HepG2 (cell line): ENCODE results near the gene RBM47. TPM values are rescaled to one million over a fixed set of nuclear protein-coding genes. Genes with fewer than 3 reads are reported as not detected.

Source experiments
- ATAC-seq: fragments of 200-7000 bp; cut with Tn5 transposase; 3 replicates; pipeline ENCODE4 v1.9.1; 2020; ENCODE audit warnings: mild to moderate bottlenecking, moderate library complexity
- BruUV-seq: library from RNA; stranded (reverse); fragments of 400-500 nt; replicated peaks from 2 replicates; lab custom pipeline; 2021; lab: Mats Ljungman, UMichigan
- CTCF ChIA-PET: fragments of 300-600 bp; formaldehyde crosslinking; extraction: SDS; loops from one replicate; lab custom pipeline; 2021; ENCODE audit warnings: low total read pairs, inconsistent platforms, low intra/inter-chr PET ratio; lab: Yijun Ruan, JAX
- POLR2A ChIA-PET: fragments of 350-600 bp; sonication (Branson Sonifier 250); formaldehyde crosslinking; loops from one replicate; lab custom pipeline; 2020; ENCODE audit warnings: antibody characterized with exemption, inconsistent platforms; lab: Yijun Ruan, JAX
- DNase-seq: peaks from one replicate; pipeline ENCODE4 v3.0.0-alpha.2; 2015; ENCODE audit warnings: low spot score
- FAIRE-seq: peaks from 3 replicates; lab custom pipeline; 2011; peaks lifted over from hg19 to GRCh38; lab: Jason Lieb, UNC
- H2AFZ ChIP-seq: one replicate; pipeline ENCODE4 v1.6.1; 2011; ENCODE audit warnings: low read length, inconsistent platforms
- H3K27ac ChIP-seq: fragments of 300-600 bp; 3 replicates; pipeline ENCODE4 v1.8.0; 2011; ENCODE audit warnings: mixed run types, mild to moderate bottlenecking, mixed read lengths, low read length, inconsistent platforms; ENCODE audit not compliant: insufficient read depth; ENCODE audit errors: extremely low read length
- H3K27me3 ChIP-seq, 2 experiments: fragments of 200-600 bp in 1 of 2; 2 replicates in 1 of 2; 3 replicates in 1 of 2; pipeline versions ENCODE4 v1.6.0 to v1.8.0; 2011; ENCODE audit warnings: low read length in 2 of 2, mild to moderate bottlenecking in 2 of 2, moderate library complexity in 2 of 2, inconsistent platforms in 1 of 2; ENCODE audit not compliant: insufficient read depth in 2 of 2, control insufficient read depth in 1 of 2
- H3K36me3 ChIP-seq, 2 experiments: fragments of 200-600 bp in 1 of 2; replicated peaks in 1 of 2; 2 replicates in 1 of 2; 3 replicates in 1 of 2; pipeline versions ENCODE4 v1.5.1 to v1.8.0; 2011; ENCODE audit warnings: low read length in 2 of 2, inconsistent platforms in 1 of 2; ENCODE audit not compliant: insufficient read depth in 2 of 2, control insufficient read depth in 1 of 2
- H3K4me1 ChIP-seq: 2 replicates; pipeline ENCODE4 v1.5.1; 2012; ENCODE audit warnings: low read length, inconsistent platforms; ENCODE audit not compliant: insufficient read depth
- H3K4me2 ChIP-seq: 2 replicates; pipeline ENCODE4 v1.6.0; 2011; ENCODE audit warnings: low read depth, low read length, inconsistent platforms
- H3K4me3 ChIP-seq, 3 experiments: fragments of 200-600 bp in 1 of 3; sonication (generic), shearing (Covaris generic) in 1 of 3; replicated peaks in 1 of 3; 2 replicates each; pipeline ENCODE4 v1.5.1; 2011 to 2016; ENCODE audit warnings: low read length in 3 of 3, inconsistent platforms in 2 of 3, low read depth in 2 of 3, mild to moderate bottlenecking in 2 of 3, control low read depth in 1 of 3, mixed read lengths in 1 of 3; ENCODE audit not compliant: insufficient read depth in 1 of 3
- H3K79me2 ChIP-seq: one replicate; pipeline ENCODE4 v1.6.1; 2011; ENCODE audit warnings: low read length, inconsistent platforms; ENCODE audit not compliant: insufficient read depth
- H3K9ac ChIP-seq: 2 replicates; pipeline ENCODE4 v1.6.0; 2011; ENCODE audit warnings: mild to moderate bottlenecking, low read depth, low read length, inconsistent platforms; ENCODE audit not compliant: insufficient read depth
- H3K9me3 ChIP-seq: 2 replicates; pipeline ENCODE4 v1.5.1; 2012; ENCODE audit warnings: mild to moderate bottlenecking, low read length
- H4K20me1 ChIP-seq: 2 replicates; pipeline ENCODE4 v1.6.0; 2011; ENCODE audit warnings: inconsistent platforms, mild to moderate bottlenecking, low read length, moderate library complexity; ENCODE audit not compliant: insufficient read depth
- EED ChIP-seq: sonication (generic); formaldehyde crosslinking; IDR thresholded peaks from 2 replicates; pipeline ENCODE4 v1.5.0; 2020; ENCODE audit warnings: mild to moderate bottlenecking, missing genetic modification reagents
- GATAD1 ChIP-seq: IDR thresholded peaks from 2 replicates; pipeline ENCODE4 v1.6.1; 2016; ENCODE audit warnings: missing genetic modification reagents, missing compliant biosample characterization
- HMGA1 ChIP-seq: sonication (generic); formaldehyde crosslinking; conservative IDR thresholded peaks from 2 replicates; pipeline ENCODE4 v1.4.0; 2020; ENCODE audit warnings: missing genetic modification reagents
- HNRNPL ChIP-seq: fragments of 200-400 bp; formaldehyde crosslinking; IDR thresholded peaks from 2 replicates; pipeline ENCODE4 v1.6.1; 2017; ENCODE audit warnings: mild to moderate bottlenecking, low read depth, low read length
- MAFF ChIP-seq: IDR thresholded peaks from 2 replicates; pipeline ENCODE4 v1.6.1; 2011; ENCODE audit warnings: low read depth, low read length, improper control_type of control experiment
- RNF2 ChIP-seq: fragments of 450-650 bp; conservative IDR thresholded peaks from 2 replicates; pipeline ENCODE4 v1.6.1; 2016; ENCODE audit warnings: low read depth
- SAP130 ChIP-seq: IDR thresholded peaks from 2 replicates; pipeline ENCODE4 v1.6.1; 2016; ENCODE audit warnings: low read depth
- ZBTB8A ChIP-seq: sonication (generic); formaldehyde crosslinking; IDR thresholded peaks from 2 replicates; pipeline ENCODE4 v1.4.0; 2020; ENCODE audit warnings: mild to moderate bottlenecking, low read depth, missing genetic modification reagents, borderline replicate concordance
- ZC3H13 ChIP-seq: sonication (generic); formaldehyde crosslinking; IDR thresholded peaks from 2 replicates; pipeline ENCODE4 v1.8.1; 2023; ENCODE audit warnings: mild to moderate bottlenecking, missing genetic modification reagents, moderate library complexity
- ZNF253 ChIP-seq: sonication (generic); formaldehyde crosslinking; IDR thresholded peaks from 2 replicates; pipeline ENCODE4 v1.8.0; 2022; ENCODE audit warnings: mild to moderate bottlenecking, missing genetic modification reagents, borderline replicate concordance
- ZNF33A ChIP-seq: sonication (generic); formaldehyde crosslinking; IDR thresholded peaks from 2 replicates; pipeline ENCODE4 v1.5.1; 2020; ENCODE audit warnings: missing genetic modification reagents, mild to moderate bottlenecking, moderate library complexity, borderline replicate concordance
- ZNF343 ChIP-seq: sonication (generic); formaldehyde crosslinking; IDR thresholded peaks from 2 replicates; pipeline ENCODE4 v1.4.0; 2020; ENCODE audit warnings: mild to moderate bottlenecking, missing genetic modification reagents
- ZNF430 ChIP-seq: sonication (generic); formaldehyde crosslinking; IDR thresholded peaks from 2 replicates; pipeline ENCODE4 v1.9.0; 2021; ENCODE audit warnings: mild to moderate bottlenecking, missing genetic modification reagents
- ZNF556 ChIP-seq: sonication (generic); formaldehyde crosslinking; IDR thresholded peaks from 2 replicates; pipeline ENCODE4 v1.4.0; 2020; ENCODE audit warnings: mild to moderate bottlenecking, missing genetic modification reagents, borderline replicate concordance
- WGBS: methylation state at CpG from one replicate; pipeline ENCODE4 v1.1.6; 2017; ENCODE audit warnings: low lambda C conversion rate; 5-methylcytosine and 5-hydroxymethylcytosine counted together
- in situ Hi-C: cut with HindIII; loops from 2 replicates; pipeline ENCODE4 v1.10.0; 2017; ENCODE audit warnings: low pct_unique_long_range_greater_than_20kb; ENCODE audit not compliant: extremely low pct_ligation_motif_present
- intact Hi-C: fragments of 100-400 bp; cut with micrococcal nuclease; formaldehyde crosslinking; loops from one replicate; pipeline ENCODE4 v1.10.0; 2022; ENCODE audit not compliant: unreplicated experiment
- polyA plus RNA-seq, 8 experiments: library from polyadenylated mRNA; depleted of rRNA in 3 of 8; stranded (reverse) in 7 of 8; unstranded in 1 of 8; fragments of >200 nt; fragmentation: Illumina TruSeq in 4 of 8; extraction: Trizol in 4 of 8; gene quantifications; 2 replicates each; pipeline versions ENCODE4 v1.2.1 to v1.2.3, GENCODE V29; 2011 to 2016; ENCODE audit warnings: low read depth in 4 of 8, missing spikeins in 1 of 8, mixed read lengths in 1 of 8; ENCODE audit not compliant: insufficient read depth in 1 of 8
- total RNA-seq, 5 experiments: library from RNA; depleted of rRNA; stranded (reverse); fragments of >200 nt; fragmentation: Illumina TruSeq; extraction: Trizol; gene quantifications; 2 replicates each; pipeline ENCODE4 v1.2.3, GENCODE V29; 2016; ENCODE audit warnings: low read depth in 1 of 5
- TF ChIP-seq, protein P1 (sequence below): sonication (generic); formaldehyde crosslinking; IDR thresholded peaks from 2 replicates; pipeline ENCODE4 v1.8.0; 2022; ENCODE audit warnings: mild to moderate bottlenecking, missing genetic modification reagents
- TF ChIP-seq, protein P2 (sequence below): sonication (generic); formaldehyde crosslinking; IDR thresholded peaks from 2 replicates; pipeline ENCODE4 v1.5.0; 2020; ENCODE audit warnings: missing genetic modification reagents
- TF ChIP-seq, protein P3 (sequence below): sonication (generic); formaldehyde crosslinking; IDR thresholded peaks from 2 replicates; pipeline ENCODE4 v1.4.0; 2020; ENCODE audit warnings: low read depth, mild to moderate bottlenecking, missing genetic modification reagents

RBM47 gene
- total and polyA plus RNA-seq, 2 of the 13 experiments (the other 11 are each of a cell fraction or from before 2014, with no cell fraction given): 1.2 to 2.5 TPM

DNA sequence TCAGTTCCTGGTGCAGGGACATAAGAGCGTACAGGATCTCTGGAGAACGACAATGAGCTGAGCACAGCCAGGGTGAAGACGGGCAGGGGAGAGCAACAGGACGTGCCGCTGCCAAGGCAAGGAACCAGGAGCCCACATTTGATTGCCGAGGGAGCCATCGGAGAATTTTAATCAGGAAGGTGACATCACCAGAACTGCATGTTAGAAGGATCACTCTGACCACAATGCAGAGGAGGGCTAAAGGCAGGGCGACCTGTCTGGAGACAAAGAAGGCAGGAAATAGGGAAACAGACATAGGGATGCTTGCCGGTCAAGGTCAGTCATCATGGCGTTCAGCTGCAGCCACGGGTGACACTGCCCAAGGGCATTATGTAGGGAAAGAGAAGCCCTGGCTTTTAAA, 81.4 kb downstream of the RBM47 start:
- no peak overlapping the region for H3K27ac ChIP-seq
- no peak overlapping the region for H2AFZ ChIP-seq
- ChIA-PET CTCF (no interaction called here), POLR2A (no interaction called here)
- no peaks in the 10 kb centered on the region; a peak in 1 of 5 replicates for H3K27me3 ChIP-seq
- no peaks in the 10 kb centered on the region for H3K79me2 ChIP-seq
- intact Hi-C loops (no loop called here), in situ Hi-C loops (no loop called here)
- DNase-seq (no peak), FAIRE-seq (no peak), ATAC-seq (no peak)
- 59% methylated on average over 11 of the region's 11 CpGs for WGBS
- H4K20me1 ChIP-seq: no peaks in the 10 kb centered on the region
- BruUV-seq: no TSS peak
- H3K4me2 ChIP-seq: no peak overlapping the region
- H3K4me3 ChIP-seq: no peak overlapping the region
- H3K36me3 ChIP-seq: no peaks in the 10 kb centered on the region
- peaks cover 34% of the 10 kb centered on the region for H3K4me1 ChIP-seq
- no peak overlapping the region for H3K9ac ChIP-seq
- no peaks in the 10 kb centered on the region for H3K9me3 ChIP-seq
- TF ChIP-seq GATAD1 (CRISPR knock-in tag) (no peak), EED (CRISPR knock-in tag) (no peak), ZNF253 (no peak), MAFF (no peak), RNF2 (no peak)
- TF ChIP-seq, protein P1, sequence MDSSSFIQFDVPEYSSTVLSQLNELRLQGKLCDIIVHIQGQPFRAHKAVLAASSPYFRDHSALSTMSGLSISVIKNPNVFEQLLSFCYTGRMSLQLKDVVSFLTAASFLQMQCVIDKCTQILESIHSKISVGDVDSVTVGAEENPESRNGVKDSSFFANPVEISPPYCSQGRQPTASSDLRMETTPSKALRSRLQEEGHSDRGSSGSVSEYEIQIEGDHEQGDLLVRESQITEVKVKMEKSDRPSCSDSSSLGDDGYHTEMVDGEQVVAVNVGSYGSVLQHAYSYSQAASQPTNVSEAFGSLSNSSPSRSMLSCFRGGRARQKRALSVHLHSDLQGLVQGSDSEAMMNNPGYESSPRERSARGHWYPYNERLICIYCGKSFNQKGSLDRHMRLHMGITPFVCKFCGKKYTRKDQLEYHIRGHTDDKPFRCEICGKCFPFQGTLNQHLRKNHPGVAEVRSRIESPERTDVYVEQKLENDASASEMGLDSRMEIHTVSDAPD (CRISPR knock-in tag): no peak

DNA sequence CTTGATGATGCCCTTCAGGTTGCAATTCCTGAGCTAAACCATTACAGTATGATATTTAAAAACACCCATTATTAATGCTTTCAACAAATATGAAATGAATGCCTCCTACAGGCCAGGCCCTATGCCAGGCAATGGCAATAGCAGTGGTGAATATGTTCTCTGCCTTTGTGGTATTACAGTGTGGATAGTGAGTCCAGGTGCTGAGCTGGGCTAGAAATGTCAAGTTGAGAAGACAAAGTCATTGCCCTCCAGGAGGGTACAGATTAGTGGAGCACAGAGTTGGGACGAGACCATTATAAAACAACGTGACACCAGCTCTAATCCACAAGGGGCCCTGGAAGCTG, 81.9 kb downstream of the RBM47 start:
- no TSS peak for BruUV-seq
- FAIRE-seq: no peak
- no peak for TF ChIP-seq HMGA1
- no peak for TF ChIP-seq ZC3H13 (CRISPR knock-in tag)
- no peak for TF ChIP-seq HNRNPL
- TF ChIP-seq ZNF556 (CRISPR knock-in tag): no peak
- TF ChIP-seq SAP130: no peak
- TF ChIP-seq ZNF33A (CRISPR knock-in tag): no peak
- TF ChIP-seq, protein P2, sequence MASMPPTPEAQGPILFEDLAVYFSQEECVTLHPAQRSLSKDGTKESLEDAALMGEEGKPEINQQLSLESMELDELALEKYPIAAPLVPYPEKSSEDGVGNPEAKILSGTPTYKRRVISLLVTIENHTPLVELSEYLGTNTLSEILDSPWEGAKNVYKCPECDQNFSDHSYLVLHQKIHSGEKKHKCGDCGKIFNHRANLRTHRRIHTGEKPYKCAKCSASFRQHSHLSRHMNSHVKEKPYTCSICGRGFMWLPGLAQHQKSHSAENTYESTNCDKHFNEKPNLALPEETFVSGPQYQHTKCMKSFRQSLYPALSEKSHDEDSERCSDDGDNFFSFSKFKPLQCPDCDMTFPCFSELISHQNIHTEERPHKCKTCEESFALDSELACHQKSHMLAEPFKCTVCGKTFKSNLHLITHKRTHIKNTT: no peak
- TF ChIP-seq ZNF430 (CRISPR knock-in tag): no peak
- no peak for TF ChIP-seq ZNF343 (CRISPR knock-in tag)
- no peak for TF ChIP-seq ZBTB8A (CRISPR knock-in tag)
- TF ChIP-seq, protein P3, sequence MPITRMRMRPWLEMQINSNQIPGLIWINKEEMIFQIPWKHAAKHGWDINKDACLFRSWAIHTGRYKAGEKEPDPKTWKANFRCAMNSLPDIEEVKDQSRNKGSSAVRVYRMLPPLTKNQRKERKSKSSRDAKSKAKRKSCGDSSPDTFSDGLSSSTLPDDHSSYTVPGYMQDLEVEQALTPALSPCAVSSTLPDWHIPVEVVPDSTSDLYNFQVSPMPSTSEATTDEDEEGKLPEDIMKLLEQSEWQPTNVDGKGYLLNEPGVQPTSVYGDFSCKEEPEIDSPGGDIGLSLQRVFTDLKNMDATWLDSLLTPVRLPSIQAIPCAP (CRISPR knock-in tag): no peak

More for the DNA sequence above, 81.9 kb downstream of the RBM47 start:
- no peaks in the 10 kb centered on the region for H3K36me3 ChIP-seq
- CTCF ChIA-PET: no interaction called here
- no peaks in the 10 kb centered on the region for H3K79me2 ChIP-seq
- H3K9me3 ChIP-seq: no peaks in the 10 kb centered on the region
- ATAC-seq (no peak; the same call in 2 of the 3 replicates), DNase-seq (no peak)
- POLR2A ChIA-PET: no interaction called here
- no peak overlapping the region for H3K27ac ChIP-seq
- in situ Hi-C loops: no loop called here
- no peak overlapping the region for H3K4me2 ChIP-seq
- 93% methylated on average over 2 of the region's 2 CpGs for WGBS
- H3K4me1 ChIP-seq: peaks cover 34% of the 10 kb centered on the region
- no peak overlapping the region for H3K4me3 ChIP-seq
- H3K27me3 ChIP-seq: no peaks in the 10 kb centered on the region; a peak in 1 of 5 replicates
- H2AFZ ChIP-seq: no peak overlapping the region
- intact Hi-C loops: no loop called here
- H4K20me1 ChIP-seq: no peaks in the 10 kb centered on the region
- H3K9ac ChIP-seq: no peak overlapping the region
